ENCODE results near the gene SLC5A9.
A peak's percentile ranks its signal among the peaks of the same experiment; 100 is the strongest.
"Not testable (repeated sequence)": the region's sequence is repeated elsewhere in the genome, so short reads cannot be mapped to it uniquely, and the experiment has no call there.

SLC5A9 gene

GRCh38 chr1:48291421-48291820 is 68.9 kb downstream of the SLC5A9 start:
- Histone ChIP-seq H3K27me3 (ENCODE audit: insufficient read depth, poor library complexity, severe bottlenecking) (no peaks in the 10 kb centered on the region), H3K27ac (ENCODE audit: poor library complexity, severe bottlenecking) (no peak overlapping the region), H3K4me1 (ENCODE audit: insufficient read depth, poor library complexity, severe bottlenecking) (no peaks in the 10 kb centered on the region), H3K36me3 (ENCODE audit: low read depth) (no peaks in the 10 kb centered on the region), H3K4me3 (ENCODE audit: severe bottlenecking) (no peak overlapping the region), H3K9me3 (ENCODE audit: severe bottlenecking) (no peaks in the 10 kb centered on the region)
- DNase-seq (ENCODE audit: low spot score) (no peak), ATAC-seq (ENCODE audit: low read depth) (no peak)
- TF ChIP-seq CTCF (IDR thresholded peaks at IDR 0.05; ENCODE audit: poor library complexity, severe bottlenecking), result no peak

GRCh38 chr1:48292706-48293105 is 70.2 kb downstream of the SLC5A9 start:
- Histone ChIP-seq H3K27ac (ENCODE audit: poor library complexity, severe bottlenecking) (no peak overlapping the region), H3K36me3 (ENCODE audit: low read depth) (no peaks in the 10 kb centered on the region), H3K4me3 (ENCODE audit: severe bottlenecking) (no peak overlapping the region), H3K9me3 (ENCODE audit: severe bottlenecking) (no peaks in the 10 kb centered on the region), H3K4me1 (ENCODE audit: insufficient read depth, poor library complexity, severe bottlenecking) (no peaks in the 10 kb centered on the region), H3K27me3 (ENCODE audit: insufficient read depth, poor library complexity, severe bottlenecking) (no peaks in the 10 kb centered on the region)
- DNase-seq (ENCODE audit: low spot score) (no peak), ATAC-seq (ENCODE audit: low read depth) (no peak)
- no peak for TF ChIP-seq CTCF (IDR thresholded peaks at IDR 0.05; ENCODE audit: poor library complexity, severe bottlenecking)

- not testable (repeated sequence) for DNase-seq (ENCODE audit: low spot score); H3K9me3 ChIP-seq (ENCODE audit: severe bottlenecking); H3K27ac ChIP-seq (ENCODE audit: poor library complexity, severe bottlenecking); ATAC-seq (ENCODE audit: low read depth); H3K4me3 ChIP-seq (ENCODE audit: severe bottlenecking); H3K36me3 ChIP-seq (ENCODE audit: low read depth); H3K27me3 ChIP-seq (ENCODE audit: insufficient read depth, poor library complexity, severe bottlenecking); H3K4me1 ChIP-seq (ENCODE audit: insufficient read depth, poor library complexity, severe bottlenecking)
Observed at GRCh38 chr1:48294094-48294493, 71.6 kb downstream of the SLC5A9 start.

- H3K4me3 ChIP-seq (ENCODE audit: severe bottlenecking), result no peak overlapping the region
- H3K36me3 ChIP-seq (ENCODE audit: low read depth), result no peaks in the 10 kb centered on the region
- ATAC-seq (ENCODE audit: low read depth) (peak; percentile 64), DNase-seq (ENCODE audit: low spot score) (no peak)
- H3K27me3 ChIP-seq (ENCODE audit: insufficient read depth, poor library complexity, severe bottlenecking), result no peaks in the 10 kb centered on the region
- no peaks in the 10 kb centered on the region for H3K9me3 ChIP-seq (ENCODE audit: severe bottlenecking)
- no peak for TF ChIP-seq CTCF (IDR thresholded peaks at IDR 0.05; ENCODE audit: poor library complexity, severe bottlenecking)
- no peaks in the 10 kb centered on the region for H3K4me1 ChIP-seq (ENCODE audit: insufficient read depth, poor library complexity, severe bottlenecking)
- H3K27ac ChIP-seq (ENCODE audit: poor library complexity, severe bottlenecking), result no peak overlapping the region
Observed at GRCh38 chr1:48294656-48295055, 72.1 kb downstream of the SLC5A9 start.
